Measurements from ENCODE around the gene AOC2. TPM values are rescaled to one million over a fixed set of nuclear protein-coding genes. Genes with fewer than 3 reads are reported as not detected.

The AOC2 gene
- total RNA-seq, 1 donor from 2014 or later: 2.2 TPM

DNA sequence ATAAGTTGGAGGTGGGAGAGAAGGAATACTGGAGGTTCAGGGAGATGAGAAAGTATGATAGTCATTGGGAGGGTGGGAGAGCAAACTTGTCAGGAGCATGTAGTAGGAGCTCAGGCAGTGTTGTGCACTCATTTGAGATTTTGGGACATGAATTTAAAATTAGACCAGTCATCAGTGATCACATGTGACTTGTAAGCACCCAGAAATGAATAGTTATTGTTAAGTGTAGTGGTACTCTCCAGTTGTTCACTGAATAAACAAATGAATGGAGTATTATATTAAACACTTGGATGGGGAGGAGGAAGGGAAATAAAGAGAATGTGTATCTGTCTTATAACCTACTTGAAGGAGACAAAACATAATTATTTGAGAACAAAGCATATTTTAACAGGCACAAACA is 13.4 kb upstream of the AOC2 start:
- Histone ChIP-seq H3K27me3 (no peaks in the 10 kb centered on the region), H3K4me1 (peaks cover 21% of the 10 kb centered on the region), H3K27ac (no peak overlapping the region), H3K4me3 (no peak overlapping the region), H3K9me3 (no peaks in the 10 kb centered on the region), H3K36me3 (peaks cover 0 to 6% of the 10 kb centered on the region in 2 donors)
- DNase-seq (ENCODE audit: extremely low spot score in 2 of 2): no peak
- intact Hi-C loops (cut with DNase I): no loop called here
- TF ChIP-seq POLR2AphosphoS5 (IDR thresholded peaks at IDR 0.05; ENCODE audit: insufficient read depth in 1 of 2, low read depth in 1 of 2) (no peak), CTCF (IDR thresholded peaks at IDR 0.05) (no peak), POLR2A (IDR thresholded peaks at IDR 0.05) (no peak)

- peaks cover 0 to 18% of the 10 kb centered on the region in 2 donors for H3K36me3 ChIP-seq
- intact Hi-C loops (cut with DNase I): no loop called here
- no peak for DNase-seq (ENCODE audit: extremely low spot score in 2 of 2)
- no peaks in the 10 kb centered on the region for H3K27me3 ChIP-seq
- peak overlapping the region; percentile 90 to 98 for H3K4me3 ChIP-seq
- no peaks in the 10 kb centered on the region for H3K9me3 ChIP-seq
- H3K27ac ChIP-seq: peak overlapping the region; percentile 88
- TF ChIP-seq POLR2AphosphoS5 (IDR thresholded peaks at IDR 0.05; ENCODE audit: insufficient read depth in 1 of 2, low read depth in 1 of 2) (no peak), CTCF (IDR thresholded peaks at IDR 0.05) (no peak), POLR2A (IDR thresholded peaks at IDR 0.05) (no peak)
- H3K4me1 ChIP-seq: peaks cover 21% of the 10 kb centered on the region
Measured at GRCh38 chr17:42832213-42832933, 12.0 kb upstream of the AOC2 start.

- H3K27ac ChIP-seq: peak within 1 kb of the TSS; percentile 88
- H3K9me3 ChIP-seq: no peaks in the 10 kb centered on the region
- TF ChIP-seq POLR2A (IDR thresholded peaks at IDR 0.05) (peak in 1 of 2 donors; percentile 78), POLR2AphosphoS5 (IDR thresholded peaks at IDR 0.05; ENCODE audit: insufficient read depth in 1 of 2, low read depth in 1 of 2) (peak; percentile 97 to 99), CTCF (IDR thresholded peaks at IDR 0.05) (no peak)
- H3K36me3 ChIP-seq: peaks cover 0 to 26% of the 10 kb centered on the region in 2 donors
- no peaks in the 10 kb centered on the region for H3K27me3 ChIP-seq
- peaks cover 21% of the 10 kb centered on the region for H3K4me1 ChIP-seq
- intact Hi-C loops (cut with DNase I): no loop called here
- peak within 1 kb of the TSS; percentile 90 to 98 for H3K4me3 ChIP-seq
- DNase-seq (ENCODE audit: extremely low spot score in 2 of 2): no peak
Measured at GRCh38 chr17:42832934-42833766, 11.2 kb upstream of the AOC2 start, which contains the start of gene PSME3. PSME3 (plus strand) TSS chr17:42833397; CDS start chr17:42833632, 235 bp downstream.

GRCh38 chr17:42833767-42834422 is 10.5 kb upstream of the AOC2 start:
- peaks cover 0 to 33% of the 10 kb centered on the region in 2 donors for H3K36me3 ChIP-seq
- no peaks in the 10 kb centered on the region for H3K27me3 ChIP-seq
- TF ChIP-seq CTCF (IDR thresholded peaks at IDR 0.05) (no peak), POLR2A (IDR thresholded peaks at IDR 0.05) (no peak), POLR2AphosphoS5 (IDR thresholded peaks at IDR 0.05; ENCODE audit: insufficient read depth in 1 of 2, low read depth in 1 of 2) (no peak)
- H3K9me3 ChIP-seq: no peaks in the 10 kb centered on the region
- intact Hi-C loops (cut with DNase I): no loop called here
- H3K27ac ChIP-seq: peak overlapping the region; percentile 88
- H3K4me3 ChIP-seq: peak overlapping the region; percentile 90 to 98
- H3K4me1 ChIP-seq: peaks cover 21% of the 10 kb centered on the region
- DNase-seq (ENCODE audit: extremely low spot score in 2 of 2): no peak

Measured in vagina (tissue), 2 donors.